HT-29 (cell line): ENCODE data around the gene TMEM132D. TPM values are rescaled to one million over a fixed set of nuclear protein-coding genes. Genes with fewer than 3 reads are reported as not detected.

Source experiments
- DNase-seq: peaks from one replicate; pipeline ENCODE4 v3.0.0-alpha.2; 2015; ENCODE audit warnings: low spot score
- total RNA-seq: library from RNA; depleted of rRNA; stranded (reverse); fragments of >200 nt; shearing (Covaris generic); gene quantifications from 2 replicates; pipeline ENCODE4 v1.2.3, GENCODE V29; 2014

TMEM132D gene
- total RNA-seq, 1 experiment from 2014 or later: not detected

- no peak for DNase-seq
Measured at GRCh38 chr12:129826273-129826672, 77.6 kb downstream of the TMEM132D start.

GRCh38 chr12:129825316-129825715 lies 78.5 kb downstream of the TMEM132D start:
- DNase-seq: no peak

GRCh38 chr12:129821964-129822363 lies 81.9 kb downstream of the TMEM132D start:
- no peak for DNase-seq

GRCh38 chr12:129819391-129819790 lies 84.4 kb downstream of the TMEM132D start:
- no peak for DNase-seq

GRCh38 chr12:129815846-129816245 lies 88.0 kb downstream of the TMEM132D start:
- no peak for DNase-seq

DNA sequence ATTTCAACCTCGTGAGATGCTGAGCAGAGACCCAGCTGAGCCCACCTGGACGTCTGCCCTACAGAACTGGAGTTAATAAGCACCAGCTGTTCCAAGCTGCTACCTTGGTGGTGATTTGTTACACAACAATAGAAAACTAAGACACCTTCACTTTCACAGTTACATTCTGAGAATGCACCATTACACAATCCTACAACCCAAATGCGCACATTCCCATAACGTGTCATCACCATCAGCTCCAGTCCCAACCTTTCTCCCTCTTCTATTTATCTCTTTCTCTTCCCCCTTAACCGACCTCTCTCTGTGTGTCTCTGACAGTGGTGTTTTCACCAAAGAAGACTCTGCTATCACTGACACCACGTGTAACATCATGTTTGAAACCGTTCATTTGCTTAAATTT lies 91.9 kb downstream of the TMEM132D start:
- no peak for DNase-seq

- no peak for DNase-seq
Measured at GRCh38 chr12:129807136-129807535, 96.7 kb downstream of the TMEM132D start.

DNA sequence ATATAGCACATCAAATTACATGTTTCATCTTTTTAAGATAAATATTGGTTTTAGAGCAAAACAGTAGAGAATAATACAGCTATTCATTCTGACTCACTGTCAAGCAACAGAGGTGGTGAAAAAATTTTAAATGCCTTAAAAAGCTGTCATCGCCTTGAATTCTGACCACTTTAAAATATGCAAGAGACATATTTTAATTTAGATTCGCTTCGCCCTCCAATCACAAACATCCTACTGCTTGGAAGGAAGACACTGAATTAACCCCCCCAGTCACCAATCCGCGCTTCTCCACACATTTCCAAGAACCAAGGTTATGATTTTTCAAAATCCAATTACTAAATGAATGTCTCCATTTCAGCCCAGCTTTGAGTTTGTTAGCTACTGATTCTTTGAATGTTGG lies 112.4 kb downstream of the TMEM132D start:
- DNase-seq: no peak

GRCh38 chr12:129790930-129791329 lies 112.9 kb downstream of the TMEM132D start:
- DNase-seq: no peak

GRCh38 chr12:129790331-129790730 lies 113.5 kb downstream of the TMEM132D start:
- no peak for DNase-seq

DNA sequence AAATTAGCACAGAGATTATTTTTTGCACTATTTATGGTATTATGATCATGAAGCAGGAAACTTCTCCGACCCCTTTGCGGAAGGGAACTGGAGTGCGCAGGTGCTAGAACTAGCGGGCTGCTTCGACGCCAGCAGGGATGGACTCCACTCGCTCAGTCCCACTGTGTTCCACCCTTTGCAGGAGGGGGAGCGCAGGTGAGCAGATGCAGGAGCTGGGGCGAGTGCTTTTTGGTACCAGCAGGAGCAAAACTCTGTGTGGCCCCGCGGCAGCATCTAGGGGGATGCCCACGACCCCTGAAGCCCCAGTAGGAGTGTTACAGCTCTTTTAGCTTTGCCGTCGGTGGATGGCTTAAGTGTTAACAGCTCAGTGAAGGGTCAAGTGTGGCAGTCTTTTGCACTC lies 113.9 kb downstream of the TMEM132D start:
- no peak for DNase-seq

DNA sequence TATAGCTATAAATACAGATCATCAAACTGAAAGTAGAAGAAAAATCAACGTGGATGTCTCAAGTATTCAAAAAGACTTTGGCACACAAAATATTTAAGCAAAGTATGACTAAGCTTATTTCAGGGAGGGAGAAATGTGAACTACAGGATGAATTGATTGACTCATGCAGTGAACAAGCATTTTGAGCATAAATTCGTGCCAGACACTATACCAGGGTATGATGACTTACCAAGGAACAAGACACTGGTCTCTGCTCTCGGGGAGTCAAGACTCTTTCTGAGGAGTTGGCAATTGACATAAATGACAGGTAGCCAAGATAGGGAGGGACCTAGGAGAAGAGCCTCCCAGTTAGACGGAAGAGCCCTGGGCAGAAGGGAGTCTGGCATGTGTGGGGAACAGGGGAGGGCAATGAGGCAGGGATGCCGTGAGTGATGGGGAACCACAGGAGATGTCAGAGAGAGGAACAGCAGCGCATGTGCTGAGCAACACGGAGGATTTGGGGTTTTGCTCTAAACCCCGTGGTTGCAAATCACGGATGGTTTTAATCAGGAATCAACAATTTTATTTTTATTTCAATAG lies 115.2 kb downstream of the TMEM132D start:
- no peak for DNase-seq

GRCh38 chr12:129779989-129780388 lies 123.8 kb downstream of the TMEM132D start:
- DNase-seq: no peak

DNA sequence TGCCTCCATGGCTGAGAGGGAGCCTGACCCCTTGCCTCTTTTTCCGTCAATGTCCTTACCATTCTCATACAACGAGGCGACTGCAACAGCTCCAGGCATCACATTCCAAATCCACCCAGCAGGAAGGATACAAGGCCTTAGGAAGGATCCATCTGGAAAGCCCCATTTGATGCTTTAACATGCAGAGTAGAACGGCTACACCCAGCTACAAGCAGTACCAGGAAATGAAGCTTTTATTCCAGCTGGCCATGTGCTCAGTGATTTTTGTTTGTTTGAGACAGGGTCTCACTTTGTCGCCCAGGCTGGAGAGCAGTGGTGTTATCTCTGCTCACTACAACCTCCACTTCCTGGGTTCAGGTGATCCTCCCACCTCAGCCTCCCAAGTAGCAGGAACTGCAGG lies 124.8 kb downstream of the TMEM132D start:
- no peak for DNase-seq

DNA sequence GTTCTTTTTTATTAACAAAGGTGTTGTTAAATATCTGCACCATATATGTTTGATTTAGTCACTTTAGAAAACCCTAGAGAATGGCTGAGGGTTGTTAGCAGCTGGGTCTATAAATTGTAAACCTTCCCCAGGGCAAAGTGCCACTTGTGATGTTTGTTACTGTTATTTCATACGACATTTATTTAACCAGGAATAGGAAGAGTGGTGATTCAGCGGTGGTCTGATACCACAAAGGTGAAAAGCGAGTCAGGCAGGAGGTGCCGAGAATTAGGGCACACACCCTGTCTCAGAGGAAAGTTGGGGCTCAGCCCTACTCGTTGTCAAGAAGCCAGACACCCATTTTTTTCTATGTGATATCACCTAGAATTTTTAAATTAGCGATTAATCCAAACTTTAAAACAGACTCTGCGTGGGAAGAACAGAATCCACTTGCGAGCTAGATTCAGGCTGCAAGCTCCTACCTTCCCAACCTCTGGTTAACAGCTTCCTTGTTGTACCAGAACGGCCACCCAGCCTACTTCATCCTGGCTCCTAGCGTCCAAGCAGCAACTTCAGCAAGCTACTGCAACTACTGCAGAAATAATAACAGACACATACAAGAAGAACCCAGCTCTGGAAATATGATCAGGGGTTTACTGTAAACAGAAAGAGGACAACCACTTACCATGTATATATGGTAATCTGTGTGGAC lies 126.7 kb downstream of the TMEM132D start:
- no peak for DNase-seq

GRCh38 chr12:129772501-129773493 lies 131.0 kb downstream of the TMEM132D start:
- DNase-seq: no peak

GRCh38 chr12:129771238-129771637 lies 132.6 kb downstream of the TMEM132D start:
- no peak for DNase-seq

DNA sequence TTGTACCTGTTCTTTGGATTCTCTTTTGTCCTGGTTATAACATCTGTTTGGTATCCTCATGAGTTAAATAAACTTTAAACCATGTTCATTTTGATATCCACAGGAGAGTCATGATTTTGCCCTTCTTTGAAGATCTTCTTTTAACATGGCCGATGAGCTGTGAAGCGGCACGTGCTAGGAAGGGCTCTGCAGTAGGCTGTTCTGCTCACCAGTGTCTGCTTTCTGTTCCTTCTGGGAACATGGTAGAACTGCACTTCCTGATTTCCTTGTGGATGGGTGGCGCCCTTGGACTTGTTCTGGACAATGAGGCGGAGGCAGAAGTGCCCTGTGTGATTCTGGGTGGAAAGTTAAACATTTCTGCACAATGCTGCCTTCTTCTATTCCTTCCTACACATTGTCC lies 138.1 kb downstream of the TMEM132D start:
- DNase-seq: no peak

DNA sequence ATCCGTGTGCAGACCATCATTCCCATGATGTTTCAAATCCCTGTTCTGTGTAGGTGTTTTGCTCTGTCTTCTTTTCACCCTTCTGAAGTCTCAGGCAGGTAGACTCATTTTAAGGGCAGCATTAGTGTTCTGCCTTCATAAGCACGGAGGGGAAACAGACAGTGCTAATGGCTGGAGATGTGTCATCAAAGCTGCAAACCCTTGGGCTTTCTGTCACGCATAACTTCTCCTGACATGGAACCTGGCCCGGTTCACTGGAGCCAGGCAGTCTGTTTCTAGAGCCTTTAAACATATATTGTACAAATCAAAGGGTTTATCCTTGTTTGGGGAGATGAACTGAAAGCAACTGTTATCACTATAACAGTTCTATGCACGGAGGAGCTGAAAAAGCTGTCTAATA lies 141.4 kb downstream of the TMEM132D start:
- DNase-seq: no peak

DNA sequence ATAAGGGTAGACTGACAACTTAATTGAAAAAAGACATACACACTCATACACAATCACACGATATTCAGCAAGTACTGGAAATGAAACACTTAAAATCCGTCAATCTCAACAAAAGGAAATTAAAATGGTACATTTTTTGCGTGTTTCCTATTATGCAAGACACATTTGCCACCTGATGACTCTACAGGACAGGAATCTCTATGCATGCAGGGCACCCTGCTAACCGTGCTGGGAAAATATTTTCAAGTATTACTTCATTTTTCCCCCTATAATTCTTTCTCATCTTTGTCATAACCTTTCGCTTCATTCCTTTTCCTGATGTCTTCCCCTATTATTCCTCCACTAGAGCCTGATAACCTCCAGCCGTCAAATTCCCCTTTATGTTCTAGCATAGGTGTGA lies 150.2 kb downstream of the TMEM132D start:
- DNase-seq: no peak

GRCh38 chr12:129750421-129750820 lies 153.4 kb downstream of the TMEM132D start:
- no peak for DNase-seq

GRCh38 chr12:129746318-129746717 lies 157.5 kb downstream of the TMEM132D start:
- DNase-seq: no peak
